ENCODE results near the gene RNASE13.
"Not testable (repeated sequence)": the region's sequence is repeated elsewhere in the genome, so short reads cannot be mapped to it uniquely, and the experiment has no call there.

The RNASE13 gene

DNA sequence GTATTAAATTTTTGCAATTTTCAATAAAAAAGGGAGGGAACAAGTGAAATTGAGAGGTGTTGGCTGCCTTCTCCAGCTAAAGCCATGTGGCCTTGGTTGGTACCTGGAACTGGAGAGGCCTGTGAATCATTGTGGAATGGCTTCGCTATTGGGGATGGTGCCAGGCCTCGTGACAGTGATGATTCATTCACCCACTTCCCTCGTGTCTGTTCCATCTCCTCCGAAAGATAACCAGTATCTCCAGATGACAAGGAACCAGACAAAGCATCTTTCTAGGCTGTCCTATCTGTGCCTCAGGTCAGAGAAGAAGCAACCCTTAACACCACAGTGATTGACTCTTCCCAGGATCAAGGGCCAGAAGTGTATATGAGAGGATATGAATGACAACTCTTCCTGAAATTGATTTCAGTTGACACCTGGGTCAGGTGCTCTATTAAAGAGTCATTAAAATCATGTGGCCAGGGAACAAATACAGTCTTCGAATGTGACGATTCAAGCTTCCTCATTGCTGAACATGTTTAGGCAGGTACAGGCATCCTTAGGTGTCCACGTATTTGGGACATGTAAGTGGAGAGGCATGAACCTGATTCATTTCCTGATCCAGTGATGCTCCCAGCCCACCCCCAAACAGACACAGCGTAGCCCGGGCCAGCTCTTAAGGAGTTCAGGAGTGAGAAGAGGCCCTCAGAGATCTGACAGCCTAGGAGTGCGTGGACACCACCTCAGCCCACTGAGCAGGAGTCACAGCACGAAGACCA lies 7.2 kb upstream of the RNASE13 start, which contains the start of gene RNASE7:
Gene RNASE7, plus strand, starts transcription at position 687 of the 758 bp plus-strand sequence. CDS start 631 bp downstream, outside the sequence.
- DNase-seq (ENCODE audit: low read depth): no peak

DNA sequence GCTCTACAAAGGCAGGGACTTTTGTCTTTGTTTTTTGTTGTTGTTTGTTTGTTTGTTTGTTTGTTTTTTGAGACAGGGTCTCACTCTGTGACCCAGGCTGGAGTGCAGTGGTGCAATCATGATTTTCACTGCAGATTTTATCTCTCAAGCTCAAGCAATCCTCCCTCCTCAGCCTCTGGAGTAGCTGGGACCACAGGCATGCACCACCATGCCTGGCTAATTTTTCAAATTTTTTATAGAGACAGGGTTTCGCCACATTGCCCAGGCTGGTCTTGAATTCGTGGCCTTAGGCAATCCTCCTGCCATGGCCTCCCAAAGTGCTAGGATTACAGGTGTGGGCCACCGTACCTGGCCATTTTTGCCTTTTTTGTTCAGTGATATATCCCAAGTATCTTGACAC lies 6.3 kb upstream of the RNASE13 start:
- DNase-seq (ENCODE audit: low read depth): not testable (repeated sequence)

DNA sequence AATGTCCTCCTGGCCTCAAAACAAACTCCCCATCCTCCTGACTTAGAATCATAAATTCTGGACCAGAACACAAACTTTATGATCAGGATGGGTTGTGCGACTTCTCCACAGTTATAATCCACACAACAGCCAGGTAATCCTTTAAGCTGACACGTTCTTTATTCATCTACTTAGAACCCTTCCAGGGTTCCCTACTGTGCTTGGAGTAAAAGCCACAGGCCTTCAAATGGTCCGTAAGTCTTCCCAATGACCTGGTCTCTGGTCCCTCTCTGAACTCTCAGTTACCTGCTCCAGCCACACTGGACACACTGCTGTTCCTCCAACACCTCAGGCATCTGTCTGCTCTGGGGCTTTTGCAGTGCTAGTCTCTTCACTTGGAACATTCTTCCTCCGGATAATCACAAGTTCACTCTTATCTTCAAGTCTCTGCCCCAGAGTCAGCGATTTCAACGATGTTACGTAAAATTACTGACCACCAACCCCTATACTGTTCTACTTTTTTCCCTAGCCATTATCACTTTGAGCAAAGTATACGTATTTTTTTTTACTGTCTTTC lies 5.8 kb upstream of the RNASE13 start:
- DNase-seq (ENCODE audit: low read depth): no peak

DNA sequence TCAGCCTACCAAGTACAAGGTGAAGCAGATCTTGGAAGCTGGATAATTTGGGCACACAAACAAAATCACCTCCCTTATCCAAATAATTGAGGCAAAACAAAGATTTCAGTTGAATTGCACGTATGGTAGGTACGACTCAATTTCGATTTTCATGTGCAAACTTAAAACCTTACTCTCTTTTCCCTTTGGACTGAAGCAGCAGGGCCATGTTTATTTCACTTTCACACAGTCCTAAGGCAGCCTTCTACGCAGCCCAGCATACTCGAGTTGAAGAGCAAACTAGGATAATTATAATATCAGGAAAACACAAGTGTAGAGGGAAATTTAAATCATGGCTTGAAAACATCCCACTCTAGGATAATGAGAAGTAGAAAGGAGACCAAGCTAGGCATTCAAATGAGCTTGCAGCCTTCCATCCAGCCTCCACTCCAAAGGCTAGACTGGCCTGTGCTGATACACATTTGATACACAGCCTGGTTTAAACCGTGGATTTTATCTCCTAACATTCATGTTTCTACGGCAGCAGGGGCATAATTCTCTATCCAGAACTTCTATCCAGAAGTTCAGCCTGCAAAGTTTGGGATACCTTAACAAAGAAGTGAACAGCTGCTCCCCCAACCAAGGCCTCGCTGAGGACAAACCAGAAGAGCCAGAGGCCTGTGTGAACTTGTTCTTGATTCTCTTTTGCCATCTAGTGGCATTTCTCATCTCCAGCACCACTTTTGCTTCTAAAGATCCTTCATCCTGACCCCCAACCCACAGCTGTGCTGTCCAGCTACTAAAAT lies 5.2 kb upstream of the RNASE13 start:
- DNase-seq (ENCODE audit: low read depth): no peak

DNA sequence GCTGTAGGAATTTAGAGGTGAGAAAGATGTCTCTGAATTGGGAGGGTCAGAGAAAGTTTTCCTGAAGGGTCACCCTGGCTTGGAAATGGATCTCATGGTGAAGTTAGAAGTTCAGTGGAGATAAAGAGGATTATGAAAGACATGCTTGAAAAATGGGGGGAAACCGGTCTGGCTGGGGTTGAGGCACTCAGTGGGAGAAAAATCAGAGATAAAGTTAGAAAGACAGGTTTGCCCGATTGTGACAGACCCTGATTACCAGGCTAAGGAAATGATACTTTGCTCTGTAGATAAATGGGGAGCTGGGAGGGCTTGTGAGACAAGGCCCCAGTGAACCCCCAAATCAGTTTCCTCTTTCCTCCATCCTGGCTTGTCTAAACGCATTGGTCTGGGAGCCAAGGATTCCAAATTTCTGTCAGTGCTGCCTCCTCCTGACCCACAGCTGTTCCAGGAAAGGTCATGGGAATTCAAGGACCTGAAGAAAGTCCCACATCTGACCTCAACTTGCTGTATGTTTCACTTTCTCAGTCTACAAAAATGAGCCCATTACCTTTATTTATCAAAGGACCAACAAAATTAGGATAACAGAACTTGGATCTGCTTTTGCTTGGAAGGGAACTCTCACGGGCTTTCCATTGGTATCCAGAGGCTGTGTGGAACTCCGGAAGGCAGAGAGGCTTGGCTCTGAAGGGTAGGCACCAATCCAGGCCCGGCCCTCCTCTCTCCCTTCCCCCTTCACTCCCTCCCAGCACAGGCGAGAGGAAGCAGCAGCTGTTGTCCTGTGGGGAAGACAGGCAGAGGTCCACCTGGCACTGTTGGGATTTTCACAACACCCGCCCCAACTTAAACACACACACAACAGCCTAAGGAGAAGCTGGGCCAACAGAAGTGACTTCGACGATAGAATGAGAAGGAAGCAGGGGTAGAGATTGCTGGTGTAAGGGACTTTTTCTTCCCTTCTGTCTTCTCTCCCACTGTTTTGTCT lies 4.1 kb upstream of the RNASE13 start:
- DNase-seq (ENCODE audit: low read depth): no peak

DNA sequence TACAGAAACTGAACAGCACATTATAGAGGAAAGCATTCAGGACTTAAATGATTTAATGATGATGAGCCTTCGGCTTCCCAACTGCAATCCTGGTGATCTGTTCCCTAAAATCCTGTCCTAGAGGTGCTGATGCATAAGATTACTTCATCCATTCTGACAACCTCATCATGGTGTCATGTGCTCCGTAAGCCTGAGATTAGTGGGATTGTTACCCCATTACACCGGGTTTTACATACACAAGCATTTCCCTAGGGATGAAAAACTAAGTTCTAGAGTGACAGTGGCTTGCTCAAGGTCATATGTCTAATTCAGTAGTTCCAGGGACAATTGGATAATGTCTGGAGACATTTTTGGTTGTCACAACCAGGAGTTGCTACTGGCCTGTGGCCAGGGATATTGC lies 2.5 kb upstream of the RNASE13 start:
- no peak for DNase-seq (ENCODE audit: low read depth)

DNA sequence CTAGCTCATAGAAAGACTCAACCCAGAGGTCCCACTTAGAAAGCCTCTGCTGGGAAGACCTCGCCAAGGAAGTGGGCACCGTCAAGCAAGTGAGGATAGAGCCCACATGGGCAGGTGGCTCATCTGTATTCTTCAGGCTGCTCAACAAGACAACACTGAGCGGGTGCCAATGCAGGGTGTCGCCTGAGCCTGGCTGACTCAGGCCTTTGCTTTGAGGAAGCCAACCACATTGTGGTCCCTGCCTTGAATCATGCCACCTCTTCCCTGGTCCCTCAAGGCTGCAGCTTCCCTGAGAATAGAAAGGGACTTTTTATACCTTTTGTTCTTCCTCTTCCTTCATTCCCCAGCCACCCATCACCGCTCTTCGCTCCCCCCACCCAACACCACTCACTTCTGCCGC lies 2.1 kb upstream of the RNASE13 start:
- no peak for DNase-seq (ENCODE audit: low read depth)

DNA sequence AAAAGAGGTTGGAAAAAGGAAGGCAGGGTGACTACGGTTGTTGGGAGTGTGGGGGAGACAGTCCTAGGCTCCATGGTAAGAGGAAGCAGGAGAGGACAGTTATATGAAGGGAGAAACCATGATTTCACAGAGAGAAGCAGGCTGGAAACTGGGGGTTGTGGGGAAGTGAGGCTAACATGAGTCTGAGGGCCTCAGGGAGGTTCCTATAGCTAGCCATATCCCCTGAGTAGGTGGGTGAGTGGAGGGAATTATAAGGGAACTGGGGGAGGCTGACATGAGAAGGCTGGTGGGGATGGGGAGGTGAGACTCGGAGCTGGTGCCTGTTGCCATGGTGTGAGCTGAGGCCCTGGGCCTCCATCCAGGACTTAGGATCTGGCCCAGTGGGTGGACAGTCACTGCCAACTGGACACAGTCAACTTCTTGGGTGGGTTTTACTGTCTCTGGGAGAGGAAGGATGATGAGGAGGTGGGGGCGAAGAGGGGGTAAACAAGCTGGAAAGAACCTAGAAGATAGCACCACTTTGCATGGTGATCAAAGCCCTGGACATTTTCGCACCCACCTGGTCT lies 1.4 kb downstream of the RNASE13 start:
- no peak for DNase-seq (ENCODE audit: low read depth)

DNA sequence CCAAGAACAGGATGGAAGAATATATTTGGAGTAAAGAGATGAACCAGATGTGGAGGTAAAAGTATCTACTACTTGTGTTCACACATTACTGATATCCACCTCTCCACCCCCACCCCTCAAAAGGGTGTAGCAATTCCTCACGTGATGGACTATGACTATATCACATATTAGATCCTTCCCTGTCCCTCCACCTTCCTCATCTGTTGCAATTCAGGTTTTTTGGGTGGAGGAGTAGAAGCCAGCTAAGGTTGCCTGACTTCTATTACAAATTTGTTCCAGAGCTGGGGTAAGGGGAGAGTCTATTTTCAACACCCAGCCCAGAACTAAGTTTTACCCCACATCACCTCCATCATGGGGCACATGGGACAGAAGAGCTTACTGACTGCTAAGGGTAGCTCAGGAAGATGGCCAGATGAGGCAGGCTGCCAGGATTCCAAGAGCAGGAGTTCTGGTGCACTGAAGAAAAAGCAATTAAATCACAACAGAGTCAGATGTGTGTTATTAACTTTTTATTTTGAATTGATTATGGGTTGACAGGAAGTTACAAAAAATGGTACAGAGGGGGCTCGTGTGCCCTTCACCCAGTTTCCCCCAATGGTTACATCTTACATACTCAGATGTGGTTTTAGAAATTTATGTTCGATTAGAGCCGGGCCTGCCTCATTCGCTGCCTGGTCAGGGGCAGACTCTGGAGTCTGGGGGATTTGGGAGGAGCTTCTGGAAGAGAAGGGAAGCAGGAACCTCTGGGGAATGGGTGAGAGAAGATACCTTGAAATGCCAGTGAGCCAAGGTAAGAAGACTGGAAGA lies 2.1 kb downstream of the RNASE13 start:
- no peak for DNase-seq (ENCODE audit: low read depth)

DNA sequence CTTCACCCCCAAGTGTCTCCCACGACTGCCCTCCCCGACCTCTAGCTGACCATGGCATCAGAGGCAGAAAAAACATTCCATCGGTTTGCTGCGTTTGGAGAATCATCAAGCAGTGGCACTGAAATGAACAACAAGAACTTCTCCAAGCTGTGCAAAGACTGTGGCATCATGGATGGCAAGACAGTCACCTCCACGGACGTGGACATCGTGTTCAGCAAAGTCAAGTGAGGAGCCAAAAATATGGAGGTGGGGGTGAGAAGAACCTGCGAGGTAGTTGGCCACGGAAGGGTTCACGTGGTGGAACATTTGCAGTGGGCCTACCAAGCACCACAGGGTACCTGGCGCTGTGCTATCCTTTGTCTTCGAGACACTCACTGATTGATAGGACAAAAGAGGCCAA lies 4.1 kb downstream of the RNASE13 start:
- no peak for DNase-seq (ENCODE audit: low read depth)

DNA sequence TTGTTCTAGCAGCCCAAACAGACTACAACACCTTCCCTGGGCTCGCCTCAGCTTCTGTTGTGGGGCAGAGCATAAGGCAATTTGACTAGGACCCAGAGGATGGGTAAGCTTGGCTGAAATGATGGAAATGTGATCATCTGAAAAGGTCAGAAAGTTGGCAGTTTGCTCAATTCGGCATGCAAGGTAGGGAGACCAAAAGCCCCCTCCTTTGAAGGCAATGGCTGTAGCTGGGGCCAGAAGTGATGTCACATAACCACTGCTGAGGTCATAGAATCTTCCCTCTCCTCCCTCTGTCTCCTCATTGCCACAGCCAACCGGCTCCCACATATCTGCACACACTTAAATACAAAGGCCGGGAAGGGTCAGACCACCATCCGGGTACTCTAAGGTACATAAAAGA lies 4.7 kb downstream of the RNASE13 start, which contains the start of gene TPPP2:
Gene TPPP2, plus strand, starts transcription at position 301 of the 400 bp plus-strand sequence. CDS start 365 bp downstream, outside the sequence.
- no peak for DNase-seq (ENCODE audit: low read depth)

DNA sequence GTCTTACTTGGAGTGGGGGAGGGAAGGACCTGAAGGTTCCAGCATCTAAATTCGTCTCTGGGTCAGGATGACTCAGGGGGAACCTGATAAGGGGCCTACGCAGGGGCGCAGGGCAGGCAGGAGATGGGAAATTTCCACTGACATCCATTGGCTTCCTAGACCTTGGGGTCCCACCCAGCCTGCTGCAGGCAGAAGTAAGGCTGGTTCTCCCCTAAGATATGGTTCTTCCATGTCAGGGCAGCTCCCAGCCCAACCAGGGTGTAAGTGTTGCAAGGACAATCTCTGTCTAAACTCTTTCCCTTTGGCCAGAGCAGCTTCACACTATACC lies 7.7 kb downstream of the RNASE13 start:
- DNase-seq (ENCODE audit: low read depth): no peak

DNA sequence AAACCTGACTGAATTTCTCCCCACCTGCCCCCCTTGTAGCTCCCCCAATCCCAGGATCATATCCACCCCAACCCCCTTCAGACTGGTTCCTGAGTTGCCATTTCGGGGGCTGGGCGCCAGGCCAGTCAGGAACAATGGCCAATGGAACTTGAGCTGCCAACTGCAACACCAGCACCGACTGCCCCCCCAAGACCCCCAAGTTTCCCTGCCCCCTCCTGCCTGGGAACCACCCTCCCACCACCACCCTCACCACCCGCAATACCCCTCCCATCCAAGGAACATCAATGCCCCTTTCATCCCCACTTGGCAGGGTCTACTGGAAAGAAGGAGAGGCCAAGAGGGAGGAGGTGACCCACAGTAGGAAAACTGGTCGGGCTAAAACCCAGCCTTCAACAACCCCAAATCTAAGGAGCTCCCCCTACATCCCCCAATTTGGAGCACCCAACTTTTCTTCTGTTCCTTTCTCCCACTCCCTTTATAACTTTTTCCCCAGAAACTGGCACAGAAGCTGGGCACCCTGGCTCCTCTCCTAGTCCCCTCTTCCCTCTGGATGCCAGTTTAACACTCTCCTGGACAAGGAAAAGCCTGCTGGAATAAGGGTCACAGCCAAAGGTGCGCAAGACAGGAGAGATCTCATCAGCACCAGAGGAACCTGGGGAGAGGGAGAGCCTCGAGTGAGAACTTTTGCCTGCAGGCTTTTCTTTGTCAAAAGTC lies 8.2 kb downstream of the RNASE13 start:
- no peak for DNase-seq (ENCODE audit: low read depth)

DNA sequence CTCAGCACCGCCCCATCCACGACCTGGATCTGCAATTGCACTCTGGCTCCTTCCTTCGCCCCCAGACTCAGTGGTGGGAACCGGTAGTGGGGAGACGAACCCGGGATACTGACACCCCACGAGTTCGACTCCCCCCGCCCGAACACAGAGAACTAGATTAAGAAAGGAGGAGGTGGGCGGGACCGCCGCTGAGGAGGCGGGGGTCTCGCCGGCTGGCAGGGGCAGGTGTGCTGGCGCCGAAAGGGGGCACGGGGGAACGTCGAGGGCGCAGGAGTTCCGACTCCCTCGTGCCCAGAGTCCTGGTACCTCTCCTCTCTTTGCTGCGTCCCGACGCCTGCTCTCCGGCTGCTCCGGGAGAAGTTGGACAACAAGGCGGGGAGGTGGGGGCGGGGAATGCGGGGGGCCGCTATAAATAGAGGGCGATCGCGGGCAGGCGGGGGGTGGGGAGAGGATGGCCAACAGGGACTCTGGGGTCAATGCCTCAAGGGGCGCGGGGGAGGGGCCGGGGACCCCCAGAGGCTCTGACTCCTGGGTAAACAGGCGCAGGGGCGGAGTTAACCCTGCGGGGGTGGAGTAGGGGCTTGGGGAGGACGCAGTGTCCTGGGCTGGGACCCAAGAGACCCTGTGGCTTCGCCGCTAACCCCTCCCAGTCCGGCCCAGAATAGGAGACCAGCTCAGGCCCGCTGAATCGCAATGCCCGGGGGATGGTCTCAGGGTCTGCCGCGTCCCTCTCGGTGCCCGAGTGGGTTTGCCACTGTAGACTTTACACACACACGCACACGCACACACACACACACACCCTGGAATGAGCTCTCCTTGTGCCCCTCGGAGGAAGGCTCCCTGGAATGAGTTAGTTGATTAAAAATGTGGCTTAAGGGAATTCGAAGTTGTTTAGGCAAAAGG lies 9.0 kb downstream of the RNASE13 start:
- DNase-seq (ENCODE audit: low read depth): no peak

DNA sequence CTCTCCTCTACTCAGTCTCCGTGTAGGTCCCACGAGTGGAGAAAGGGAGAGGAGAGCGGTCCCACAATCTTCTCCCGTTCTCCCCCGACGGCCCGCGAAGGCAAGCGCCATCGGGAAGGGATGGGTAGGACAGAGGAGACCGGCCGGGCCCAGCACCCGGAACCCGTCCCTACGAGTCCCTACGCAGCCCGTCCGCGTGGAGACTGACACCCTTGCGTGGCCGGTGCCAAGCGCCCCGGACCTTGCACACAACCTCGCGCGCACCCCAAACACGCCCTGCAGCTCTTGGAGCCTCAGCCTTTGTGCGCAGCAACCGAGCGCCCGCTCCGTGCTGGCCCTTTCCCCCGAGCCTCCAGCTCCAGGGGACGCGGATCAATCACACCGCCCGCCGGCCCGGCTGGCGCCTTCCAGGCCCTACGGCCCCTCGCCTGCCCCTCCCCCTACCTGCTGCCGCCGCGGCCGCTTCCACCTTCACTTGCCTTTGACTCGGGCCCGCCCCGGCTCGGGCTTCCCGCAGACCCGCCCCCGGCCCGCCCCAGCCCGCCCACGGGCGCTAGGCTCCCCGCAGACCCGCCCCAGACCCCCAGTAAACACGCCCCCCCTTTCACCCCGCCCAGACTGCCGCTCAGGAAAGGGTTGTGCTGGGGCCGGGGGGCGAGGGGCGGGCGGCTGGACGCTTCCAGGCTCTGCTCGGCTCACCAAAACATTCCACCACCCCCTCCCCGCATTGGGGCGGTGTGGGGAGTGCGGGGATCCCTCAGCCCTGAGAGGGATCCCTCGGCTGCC lies 9.8 kb downstream of the RNASE13 start, which contains the start of gene NDRG2:
Gene NDRG2, minus strand, starts transcription at position 477 of the 786 bp plus-strand sequence. CDS start 1,746 bp downstream, outside the sequence.
- peak; percentile 74 for DNase-seq (ENCODE audit: low read depth)

DNA sequence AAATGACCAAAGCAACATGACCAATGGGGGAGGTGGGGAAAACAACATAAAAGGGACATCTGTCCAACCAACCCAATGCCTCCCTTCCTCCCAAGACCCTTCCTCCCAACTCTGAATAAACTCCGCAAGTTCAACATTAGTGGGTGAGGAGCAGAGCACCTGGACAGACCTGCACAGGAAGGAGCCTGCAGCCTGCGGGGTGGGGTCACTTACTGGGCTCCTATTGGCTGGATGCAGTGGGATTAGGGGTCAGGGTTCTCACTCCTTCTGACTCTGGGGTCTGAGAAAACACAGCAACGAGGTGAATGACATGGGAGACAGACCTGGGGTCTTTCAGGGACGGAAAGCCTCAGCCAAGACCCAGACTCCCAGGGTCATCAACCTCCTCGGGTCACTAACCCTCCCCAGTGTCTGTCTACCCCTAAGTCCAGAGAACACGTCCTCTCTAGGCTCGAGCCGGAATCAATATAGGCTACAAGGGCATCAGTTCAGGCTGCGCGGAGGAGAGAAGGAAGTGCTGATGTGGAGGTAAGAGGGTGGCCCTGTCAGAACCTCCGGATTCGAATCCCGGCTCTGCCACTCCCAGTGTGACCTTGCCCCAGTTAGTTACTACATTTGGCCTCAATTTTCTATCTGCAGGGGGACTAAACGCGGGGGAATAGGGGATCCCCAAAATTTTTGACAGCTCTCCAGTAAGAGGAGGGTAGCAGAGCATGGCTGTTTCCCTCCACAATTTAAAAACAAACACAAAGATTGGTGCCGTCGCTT lies 10.6 kb downstream of the RNASE13 start:
- DNase-seq (ENCODE audit: low read depth): no peak

DNA sequence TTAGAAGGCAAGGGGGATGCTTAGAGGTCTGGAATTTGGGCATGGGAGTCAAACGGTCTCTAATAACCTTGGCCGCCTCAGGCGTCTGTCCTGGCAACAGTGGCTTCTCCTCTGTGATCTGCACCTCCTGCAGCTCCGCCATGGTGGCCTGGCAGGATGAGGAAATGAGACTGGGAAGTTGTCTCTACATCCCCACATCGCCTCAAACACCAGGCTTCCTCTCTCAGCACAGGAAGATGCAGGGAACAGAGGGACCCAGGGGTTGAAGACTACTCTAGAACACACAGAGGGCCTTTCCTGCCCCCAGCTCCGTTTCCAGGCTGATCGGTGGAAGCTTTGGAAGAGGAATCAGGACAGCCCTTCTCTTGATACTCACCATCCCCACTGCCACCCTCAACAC lies 11.4 kb downstream of the RNASE13 start:
- DNase-seq (ENCODE audit: low read depth): no peak

Measured in T follicular helper cell (primary cell).